ENCODE measurements around the gene LPAR5. TPM values are rescaled to one million over a fixed set of nuclear protein-coding genes. Genes with fewer than 3 reads are reported as not detected.

Gene LPAR5
- total RNA-seq, 2 experiments from 2014 or later: 14.4 to 25.3 TPM

- H3K27ac ChIP-seq (ENCODE audit: low read depth, low read length, poor library complexity, severe bottlenecking): peak overlapping the region; percentile 83
- peak overlapping the region; percentile 78 for H3K4me2 ChIP-seq (ENCODE audit: low read length)
Measured at GRCh38 chr12:6644257-6644596, 8.5 kb upstream of the LPAR5 start.

GRCh38 chr12:6643569-6644256 lies 8.0 kb upstream of the LPAR5 start:
- CTCF ChIA-PET (ENCODE audit: unreplicated experiment): interaction anchor here (0.8 to 1.9 kb wide), 5 partner anchors 8 to 55 kb away, joined by 3 to 7 read pairs (median 4); partner anchors contain the start of gene LPAR5
- H2AFZ ChIP-seq (ENCODE audit: low read length): peak overlapping the region; percentile 53

More at GRCh38 chr12:6644257-6644596, 8.5 kb upstream of the LPAR5 start:
- Histone ChIP-seq H3K9me3 (ENCODE audit: low read length) (no peaks in the 10 kb centered on the region), H3K36me3 (ENCODE audit: insufficient read depth, low read length) (no peaks in the 10 kb centered on the region; the same call in none of the 2 replicates), H3K4me1 (ENCODE audit: insufficient read depth, low read length, poor library complexity, severe bottlenecking) (peaks cover 42% of the 10 kb centered on the region), H4K20me1 (ENCODE audit: insufficient read depth, low read length) (no peaks in the 10 kb centered on the region), H3K9me2 (ENCODE audit: insufficient read depth, low read length) (no peaks in the 10 kb centered on the region), H3K4me3 (ENCODE audit: low read depth, low read length, poor library complexity, severe bottlenecking) (peak overlapping the region; percentile 51), H2AFZ (ENCODE audit: low read length) (peak overlapping the region; percentile 53), H3K79me2 (ENCODE audit: insufficient read depth, low read depth, low read length) (no peaks in the 10 kb centered on the region)
- ChIA-PET CTCF (ENCODE audit: unreplicated experiment) (interaction anchor here (0.6 to 1.9 kb wide), 6 partner anchors 9 to 176 kb away, joined by 3 to 7 read pairs (median 4); partner anchors contain the start of gene LPAR5), POLR2A (interaction anchor here (0.5 to 2.4 kb wide), 12 partner anchors 9 to 120 kb away, joined by 3 to 24 read pairs (median 4); partner anchors contain the start of genes COPS7A and LPAR5)
- BruUV-seq (replicated peaks): no TSS peak
- TF ChIP-seq CTCF (conservative IDR thresholded peaks at IDR 0.05; ENCODE audit: low read length) (no peak), EZH2phosphoT487 (IDR thresholded peaks at IDR 0.05; ENCODE audit: borderline replicate concordance, low read depth, low read length) (no peak)
- intact Hi-C loops (cut with micrococcal nuclease; ENCODE audit: unreplicated experiment): no loop called here
- peak; percentile 60 for DNase-seq (ENCODE audit: low spot score)

More at GRCh38 chr12:6643569-6644256, 8.0 kb upstream of the LPAR5 start:
- H3K9me2 ChIP-seq (ENCODE audit: insufficient read depth, low read length): no peaks in the 10 kb centered on the region
- H3K36me3 ChIP-seq (ENCODE audit: insufficient read depth, low read length): no peaks in the 10 kb centered on the region; the same call in none of the 2 replicates
- H3K9me3 ChIP-seq (ENCODE audit: low read length): no peaks in the 10 kb centered on the region
- peaks cover 47% of the 10 kb centered on the region for H3K4me1 ChIP-seq (ENCODE audit: insufficient read depth, low read length, poor library complexity, severe bottlenecking)
- no peaks in the 10 kb centered on the region for H3K79me2 ChIP-seq (ENCODE audit: insufficient read depth, low read depth, low read length)
- peak overlapping the region; percentile 51 for H3K4me3 ChIP-seq (ENCODE audit: low read depth, low read length, poor library complexity, severe bottlenecking)
- TF ChIP-seq EZH2phosphoT487 (IDR thresholded peaks at IDR 0.05; ENCODE audit: borderline replicate concordance, low read depth, low read length) (no peak), CTCF (conservative IDR thresholded peaks at IDR 0.05; ENCODE audit: low read length) (no peak)
- peak; percentile 73 for DNase-seq (ENCODE audit: low spot score)
- no TSS peak for BruUV-seq (replicated peaks)
- no peaks in the 10 kb centered on the region for H4K20me1 ChIP-seq (ENCODE audit: insufficient read depth, low read length)
- peak overlapping the region; percentile 78 for H3K4me2 ChIP-seq (ENCODE audit: low read length)
- POLR2A ChIA-PET: interaction anchor here (0.5 to 2.4 kb wide), 11 partner anchors 9 to 120 kb away, joined by 3 to 24 read pairs (median 4); partner anchors contain the start of genes COPS7A and LPAR5
- intact Hi-C loops (cut with micrococcal nuclease; ENCODE audit: unreplicated experiment): no loop called here
- H3K27ac ChIP-seq (ENCODE audit: low read depth, low read length, poor library complexity, severe bottlenecking): peak overlapping the region; percentile 83
